Mesenchymal stem cell (in vitro differentiated cells and primary cell): ENCODE results near the gene PDE3B.
"Not testable (repeated sequence)": the region's sequence is repeated elsewhere in the genome, so short reads cannot be mapped to it uniquely, and the experiment has no call there.

Experiments used
- DNase-seq: peaks from one replicate; pipeline ENCODE4 v3.0.0-alpha.2; 2013
- H2AFZ ChIP-seq: one replicate; pipeline ENCODE4 v1.6.1; 2013; ENCODE audit warnings: low read depth, mild to moderate bottlenecking, control low read depth, inconsistent platforms, low read length, moderate library complexity
- H2AK5ac ChIP-seq: 2 replicates; pipeline ENCODE4 v1.6.1; 2013; ENCODE audit warnings: low read length, moderate library complexity, mild to moderate bottlenecking, inconsistent platforms; ENCODE audit not compliant: severe bottlenecking
- H2BK120ac ChIP-seq: one replicate; pipeline ENCODE4 v1.6.1; 2013; ENCODE audit warnings: low read depth, mild to moderate bottlenecking, inconsistent platforms, low read length, moderate library complexity
- H2BK12ac ChIP-seq, 2 experiments: one replicate each; pipeline ENCODE4 v1.6.1; 2013; ENCODE audit warnings: inconsistent platforms in 2 of 2, low read length in 2 of 2, mild to moderate bottlenecking in 2 of 2, moderate library complexity in 2 of 2, control low read depth in 1 of 2
- H2BK15ac ChIP-seq: one replicate; pipeline ENCODE4 v1.6.1; 2013; ENCODE audit warnings: mild to moderate bottlenecking, low read depth, inconsistent platforms; ENCODE audit not compliant: poor library complexity, severe bottlenecking
- H2BK5ac ChIP-seq: 2 replicates; pipeline ENCODE4 v1.6.1; 2013; ENCODE audit warnings: low read depth, mild to moderate bottlenecking, low read length, control low read depth, inconsistent platforms; ENCODE audit not compliant: poor library complexity, severe bottlenecking
- H3K14ac ChIP-seq, 2 experiments: one replicate each; pipeline ENCODE4 v1.6.1; 2013; ENCODE audit warnings: inconsistent platforms in 2 of 2, low read length in 2 of 2, control low read depth in 1 of 2, mild to moderate bottlenecking in 1 of 2, moderate library complexity in 1 of 2
- H3K18ac ChIP-seq, 2 experiments: one replicate each; pipeline ENCODE4 v1.6.1; 2013; ENCODE audit warnings: inconsistent platforms in 2 of 2, low read length in 2 of 2, control low read depth in 1 of 2, low read depth in 1 of 2, mild to moderate bottlenecking in 1 of 2
- H3K23ac ChIP-seq, 2 experiments: one replicate each; pipeline ENCODE4 v1.6.1; 2013; ENCODE audit warnings: inconsistent platforms in 2 of 2, low read length in 2 of 2, mild to moderate bottlenecking in 2 of 2, moderate library complexity in 2 of 2, control low read depth in 1 of 2
- H3K27ac ChIP-seq: 2 replicates; pipeline ENCODE4 v1.5.1; 2013; ENCODE audit warnings: mild to moderate bottlenecking, moderate library complexity, low read length, control low read depth, inconsistent platforms; ENCODE audit not compliant: poor library complexity, severe bottlenecking
- H3K27me3 ChIP-seq, 2 experiments: 2 replicates each; pipeline versions ENCODE4 v1.6.1 to v1.7.0; 2013; ENCODE audit warnings: low read length in 2 of 2, mild to moderate bottlenecking in 2 of 2, moderate library complexity in 2 of 2, control low read depth in 1 of 2, inconsistent platforms in 1 of 2; ENCODE audit not compliant: control insufficient read depth in 1 of 2, insufficient read depth in 1 of 2
- H3K36me3 ChIP-seq, 2 experiments: 2 replicates each; pipeline versions ENCODE4 v1.6.1 to v1.7.0; 2013; ENCODE audit warnings: low read length in 2 of 2, control low read depth in 1 of 2, inconsistent platforms in 1 of 2, low read depth in 1 of 2, mild to moderate bottlenecking in 1 of 2; ENCODE audit not compliant: insufficient read depth in 2 of 2, control insufficient read depth in 1 of 2
- H3K4ac ChIP-seq, 2 experiments: one replicate each; pipeline ENCODE4 v1.6.1; 2013; ENCODE audit warnings: inconsistent platforms in 2 of 2, low read length in 2 of 2, mild to moderate bottlenecking in 2 of 2, moderate library complexity in 2 of 2, control low read depth in 1 of 2, low read depth in 1 of 2
- H3K4me1 ChIP-seq: 2 replicates; pipeline ENCODE4 v1.6.1; 2013; ENCODE audit warnings: low read depth, low read length, control low read depth; ENCODE audit not compliant: control insufficient read depth, insufficient read depth
- H3K4me2 ChIP-seq: 2 replicates; pipeline ENCODE4 v1.6.1; 2013; ENCODE audit warnings: low read length, mild to moderate bottlenecking, inconsistent platforms; ENCODE audit not compliant: poor library complexity, severe bottlenecking
- H3K4me3 ChIP-seq, 2 experiments: 2 replicates each; pipeline versions ENCODE4 v1.5.1 to v1.7.0; 2013; ENCODE audit warnings: low read length in 2 of 2, mild to moderate bottlenecking in 2 of 2, control low read depth in 1 of 2, low read depth in 1 of 2; ENCODE audit not compliant: insufficient read depth in 1 of 2
- H3K79me1 ChIP-seq: replicated peaks from 2 replicates; pipeline ENCODE4 v1.6.1; 2013; ENCODE audit warnings: mild to moderate bottlenecking, control low read depth, low read length, inconsistent platforms; ENCODE audit not compliant: poor library complexity, severe bottlenecking
- H3K9ac ChIP-seq: 2 replicates; pipeline ENCODE4 v1.7.0; 2013; ENCODE audit warnings: mild to moderate bottlenecking, low read length, moderate library complexity
- H3K9me3 ChIP-seq: 2 replicates; pipeline ENCODE4 v1.7.0; 2013; ENCODE audit warnings: mild to moderate bottlenecking, low read length; ENCODE audit not compliant: control insufficient read depth
- H4K8ac ChIP-seq: one replicate; pipeline ENCODE4 v1.6.1; 2013; ENCODE audit warnings: inconsistent platforms, mild to moderate bottlenecking, low read length, moderate library complexity
- H4K91ac ChIP-seq: one replicate; pipeline ENCODE4 v1.6.1; 2013; ENCODE audit warnings: mild to moderate bottlenecking, low read length, inconsistent platforms
- WGBS: methylation state at CpG from one replicate; pipeline ENCODE4 v1.1.7; 2013; ENCODE audit warnings: mixed read lengths; 5-methylcytosine and 5-hydroxymethylcytosine counted together

Gene PDE3B

GRCh38 chr11:14655435-14655834 is 11.8 kb downstream of the PDE3B start:
- Histone ChIP-seq H3K14ac (no peak overlapping the region), H2AFZ (no peak overlapping the region), H2BK120ac (no peak overlapping the region), H2BK12ac (no peak overlapping the region), H3K18ac (no peak overlapping the region), H3K27me3 (peaks cover 0 to 9% of the 10 kb centered on the region in 2 experiments), H3K23ac (no peak overlapping the region), H4K91ac (no peak overlapping the region), H3K4me3 (no peak overlapping the region), H3K9me3 (no peaks in the 10 kb centered on the region), H3K4me2 (no peak overlapping the region), H3K4ac (no peak overlapping the region), H3K9ac (no peak overlapping the region), H3K79me1 (no peaks in the 10 kb centered on the region), H3K4me1 (no peaks in the 10 kb centered on the region), H3K36me3 (no peaks in the 10 kb centered on the region), H2BK15ac (no peak overlapping the region), H2AK5ac (no peak overlapping the region), H2BK5ac (no peak overlapping the region), H4K8ac (no peak overlapping the region), H3K27ac (no peak overlapping the region)
- 86% methylated on average over 3 of the region's 3 CpGs for WGBS
- no peak for DNase-seq

- WGBS = 90% methylated on average over 3 of the region's 4 CpGs
- no peak overlapping the region for H2BK5ac ChIP-seq
- no peak overlapping the region for H2BK120ac ChIP-seq
- no peak overlapping the region for H3K18ac ChIP-seq
- H3K4me3 ChIP-seq = no peak overlapping the region
- no peaks in the 10 kb centered on the region for H3K79me1 ChIP-seq
- no peak overlapping the region for H3K27ac ChIP-seq
- H2AFZ ChIP-seq = no peak overlapping the region
- no peak overlapping the region for H3K9ac ChIP-seq
- no peak for DNase-seq
- H4K8ac ChIP-seq = no peak overlapping the region
- no peak overlapping the region for H3K4me2 ChIP-seq
- H2BK12ac ChIP-seq = no peak overlapping the region
- H3K4me1 ChIP-seq = no peaks in the 10 kb centered on the region
- no peak overlapping the region for H4K91ac ChIP-seq
- no peak overlapping the region for H3K4ac ChIP-seq
- no peak overlapping the region for H3K23ac ChIP-seq
- H2AK5ac ChIP-seq = no peak overlapping the region
- H3K14ac ChIP-seq = no peak overlapping the region
- no peaks in the 10 kb centered on the region for H3K36me3 ChIP-seq
- H3K27me3 ChIP-seq = peaks cover 0 to 4% of the 10 kb centered on the region in 2 experiments
- no peaks in the 10 kb centered on the region for H3K9me3 ChIP-seq
- no peak overlapping the region for H2BK15ac ChIP-seq
Measured at GRCh38 chr11:14656536-14657457, 13.2 kb downstream of the PDE3B start.

GRCh38 chr11:14657841-14658240 is 14.2 kb downstream of the PDE3B start:
- H2AK5ac ChIP-seq = no peak overlapping the region

GRCh38 chr11:14664926-14665325 is 21.3 kb downstream of the PDE3B start:
- not testable (repeated sequence) for H3K4ac ChIP-seq, H3K27me3 ChIP-seq, H3K4me3 ChIP-seq, H2AK5ac ChIP-seq, H2BK15ac ChIP-seq, H2BK12ac ChIP-seq, H2BK120ac ChIP-seq, H2AFZ ChIP-seq, H3K14ac ChIP-seq, H4K8ac ChIP-seq, H2BK5ac ChIP-seq, H4K91ac ChIP-seq, H3K27ac ChIP-seq, H3K79me1 ChIP-seq, H3K23ac ChIP-seq, H3K4me2 ChIP-seq, DNase-seq, H3K36me3 ChIP-seq, H3K9ac ChIP-seq, H3K4me1 ChIP-seq, H3K18ac ChIP-seq, H3K9me3 ChIP-seq
- WGBS = 78% methylated on average over 1 of the region's 3 CpGs

More at GRCh38 chr11:14657841-14658240, 14.2 kb downstream of the PDE3B start:
- Histone ChIP-seq H2BK5ac (no peak overlapping the region), H2AFZ (no peak overlapping the region), H3K27ac (no peak overlapping the region), H3K79me1 (no peaks in the 10 kb centered on the region), H2BK15ac (no peak overlapping the region), H3K4me1 (no peaks in the 10 kb centered on the region), H3K4me2 (no peak overlapping the region), H3K27me3 (peaks cover 0 to 4% of the 10 kb centered on the region in 2 experiments), H2BK120ac (no peak overlapping the region), H3K9ac (no peak overlapping the region), H3K4ac (no peak overlapping the region), H2BK12ac (no peak overlapping the region), H4K8ac (no peak overlapping the region), H3K36me3 (no peaks in the 10 kb centered on the region), H3K9me3 (no peaks in the 10 kb centered on the region), H4K91ac (no peak overlapping the region), H3K4me3 (no peak overlapping the region), H3K18ac (no peak overlapping the region), H3K23ac (no peak overlapping the region), H3K14ac (no peak overlapping the region)
- no CpG with 5 or more reads among the region's 1 CpG for whole genome bisulfite sequencing
- no peak for DNase-seq
